ENCODE data around the gene ANP32B.
"Not testable (repeated sequence)": the region's sequence is repeated elsewhere in the genome, so short reads cannot be mapped to it uniquely, and the experiment has no call there.

ANP32B gene

DNA sequence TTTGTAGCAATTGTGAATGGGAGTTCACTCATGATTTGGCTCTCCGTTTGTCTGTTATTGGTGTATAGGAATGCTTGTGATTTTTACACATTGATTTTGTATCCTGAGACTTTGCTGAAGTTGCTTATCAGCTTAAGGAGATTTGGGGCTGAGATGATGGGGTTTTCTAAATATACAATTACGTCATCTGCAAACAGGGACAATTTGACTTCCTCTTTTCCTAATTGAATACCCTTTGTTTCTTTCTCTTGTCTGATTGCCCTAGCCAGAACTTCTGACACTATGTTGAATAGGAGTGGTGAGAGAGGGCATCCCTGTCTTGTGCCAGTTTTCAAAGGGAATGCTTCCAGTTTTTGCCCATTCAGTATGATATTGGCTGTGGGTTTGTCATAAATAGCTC, 36.0 kb upstream of the ANP32B start:
- not testable (repeated sequence) for H3K36me3 ChIP-seq (ENCODE audit: insufficient read depth, low read depth, low read length); H3K4me3 ChIP-seq (ENCODE audit: low read length); H3K27ac ChIP-seq (ENCODE audit: low read length); H3K9ac ChIP-seq (ENCODE audit: low read depth, low read length); H3K9me3 ChIP-seq (ENCODE audit: insufficient read depth, low read depth, low read length); H3K4me1 ChIP-seq (ENCODE audit: insufficient read depth, low read length)
- peaks cover 29% of the 10 kb centered on the region for H3K27me3 ChIP-seq (ENCODE audit: insufficient read depth, low read length)

DNA sequence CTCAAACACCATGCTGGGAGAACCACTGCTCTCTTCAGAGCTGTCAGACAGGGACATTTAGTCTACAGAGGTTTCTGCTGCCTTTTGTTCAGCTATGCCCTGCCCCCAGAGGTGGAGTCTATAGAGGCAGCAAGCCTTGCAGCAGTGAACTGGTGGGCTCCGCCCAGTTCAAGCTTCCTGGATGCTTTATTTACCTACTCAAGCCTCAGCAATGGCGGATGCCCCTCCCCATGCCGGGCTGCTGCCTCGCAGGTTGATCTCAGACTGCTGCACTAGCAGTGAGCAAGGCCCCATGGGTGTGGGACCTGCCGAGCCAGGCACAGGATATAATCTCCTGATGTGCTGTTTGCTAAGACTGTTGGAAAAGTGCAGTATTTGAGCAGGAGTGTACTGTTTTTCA, 32.3 kb upstream of the ANP32B start:
- H3K9ac ChIP-seq (ENCODE audit: low read depth, low read length); H3K27ac ChIP-seq (ENCODE audit: low read length); H3K27me3 ChIP-seq (ENCODE audit: insufficient read depth, low read length); H3K4me1 ChIP-seq (ENCODE audit: insufficient read depth, low read length); H3K9me3 ChIP-seq (ENCODE audit: insufficient read depth, low read depth, low read length); H3K4me3 ChIP-seq (ENCODE audit: low read length); H3K36me3 ChIP-seq (ENCODE audit: insufficient read depth, low read depth, low read length): not testable (repeated sequence)

DNA sequence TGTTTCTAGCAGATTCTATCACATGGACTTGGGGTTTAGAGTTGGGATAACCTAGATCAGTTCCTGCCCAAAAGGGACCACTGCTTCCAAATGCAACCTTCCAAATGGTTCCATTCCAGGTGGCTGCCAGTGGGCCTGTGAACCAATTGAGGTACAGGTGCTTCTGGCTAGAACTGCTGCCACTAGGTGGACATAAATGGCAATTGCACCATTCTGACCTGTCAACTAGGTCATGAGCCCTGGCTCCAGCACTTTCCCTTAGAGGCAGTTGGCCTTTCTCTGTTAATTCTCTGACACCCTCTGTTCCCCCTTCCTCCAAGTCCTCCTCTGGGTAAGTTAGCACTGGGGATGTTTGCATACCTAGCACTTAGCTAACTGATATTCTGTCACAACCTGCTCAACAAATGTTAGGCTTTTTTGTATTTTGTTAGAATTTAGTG, 28.6 kb upstream of the ANP32B start:
- no peak overlapping the region for H3K27ac ChIP-seq (ENCODE audit: low read length)
- H3K27me3 ChIP-seq (ENCODE audit: insufficient read depth, low read length): no peaks in the 10 kb centered on the region; the same call in none of the 2 replicates
- peaks cover 7% of the 10 kb centered on the region; the same call in 1 of the 2 replicates for H3K9me3 ChIP-seq (ENCODE audit: insufficient read depth, low read depth, low read length)
- H3K36me3 ChIP-seq (ENCODE audit: insufficient read depth, low read depth, low read length): no peaks in the 10 kb centered on the region
- no peaks in the 10 kb centered on the region for H3K4me1 ChIP-seq (ENCODE audit: insufficient read depth, low read length)
- H3K4me3 ChIP-seq (ENCODE audit: low read length): no peak overlapping the region
- no peak overlapping the region for H3K9ac ChIP-seq (ENCODE audit: low read depth, low read length)

DNA sequence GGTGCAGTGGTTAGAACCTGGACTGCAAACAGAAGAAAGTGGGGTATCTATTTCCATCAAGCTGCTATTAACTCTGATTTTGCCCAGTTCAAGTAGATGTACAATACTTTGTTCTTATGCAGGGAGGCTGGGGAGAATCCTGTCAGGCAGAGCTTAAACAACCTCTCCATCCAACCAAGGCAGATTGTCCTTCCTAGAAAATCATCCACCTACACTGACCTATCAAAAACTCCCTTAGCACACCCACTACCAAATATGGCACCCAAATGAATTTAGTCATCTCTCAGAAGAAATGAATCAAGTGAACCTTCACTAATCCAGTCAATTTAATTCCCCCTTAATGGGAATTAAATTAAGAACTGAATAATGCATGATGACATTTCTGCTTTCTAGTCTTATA, 26.8 kb upstream of the ANP32B start:
- no peak overlapping the region for H3K27ac ChIP-seq (ENCODE audit: low read length)
- peaks cover 4% of the 10 kb centered on the region for H3K27me3 ChIP-seq (ENCODE audit: insufficient read depth, low read length)
- H3K4me1 ChIP-seq (ENCODE audit: insufficient read depth, low read length): no peaks in the 10 kb centered on the region
- H3K9ac ChIP-seq (ENCODE audit: low read depth, low read length): no peak overlapping the region
- no peak overlapping the region for H3K4me3 ChIP-seq (ENCODE audit: low read length)
- H3K9me3 ChIP-seq (ENCODE audit: insufficient read depth, low read depth, low read length): peaks cover 1% of the 10 kb centered on the region; the same call in 1 of the 2 replicates
- no peaks in the 10 kb centered on the region for H3K36me3 ChIP-seq (ENCODE audit: insufficient read depth, low read depth, low read length)

DNA sequence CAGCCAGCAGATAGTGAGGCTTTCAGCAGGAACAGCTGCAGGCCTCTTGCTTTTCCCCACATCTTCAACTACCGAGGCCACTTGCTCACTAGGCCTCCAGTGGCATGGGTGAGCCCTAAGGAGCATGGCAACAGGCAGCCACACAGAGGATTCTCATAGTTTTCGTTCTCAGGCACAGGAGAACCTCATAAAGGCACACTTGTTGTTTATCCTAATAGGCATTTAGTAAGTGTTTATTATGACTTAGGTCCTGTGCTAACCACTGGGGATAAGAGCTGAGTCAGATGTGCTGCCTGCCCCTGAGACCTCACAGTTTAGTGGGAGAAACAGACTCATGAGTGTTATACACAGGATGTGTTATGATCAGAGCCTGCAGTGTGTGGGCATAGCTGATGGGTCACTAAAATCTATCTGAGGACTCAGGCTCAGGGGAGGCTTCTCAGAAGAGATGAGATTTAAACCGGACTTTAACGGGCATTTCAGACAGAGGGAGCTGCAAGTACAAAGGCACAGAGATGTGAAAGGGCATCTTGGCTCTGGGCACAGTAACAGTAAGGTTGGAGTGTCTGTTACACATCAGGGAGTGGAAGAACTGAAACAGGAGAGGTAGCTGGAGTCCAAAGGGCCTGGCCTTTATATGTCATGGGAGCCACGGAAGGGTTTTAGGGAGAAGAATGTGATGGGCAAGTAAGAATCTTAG, 24.2 kb upstream of the ANP32B start:
- Histone ChIP-seq H3K9me3 (ENCODE audit: insufficient read depth, low read depth, low read length) (no peaks in the 10 kb centered on the region), H3K27me3 (ENCODE audit: insufficient read depth, low read length) (peaks cover 4% of the 10 kb centered on the region; the same call in 1 of the 2 replicates), H3K27ac (ENCODE audit: low read length) (no peak overlapping the region), H3K4me1 (ENCODE audit: insufficient read depth, low read length) (no peaks in the 10 kb centered on the region), H3K4me3 (ENCODE audit: low read length) (no peak overlapping the region), H3K9ac (ENCODE audit: low read depth, low read length) (no peak overlapping the region), H3K36me3 (ENCODE audit: insufficient read depth, low read depth, low read length) (no peaks in the 10 kb centered on the region)

DNA sequence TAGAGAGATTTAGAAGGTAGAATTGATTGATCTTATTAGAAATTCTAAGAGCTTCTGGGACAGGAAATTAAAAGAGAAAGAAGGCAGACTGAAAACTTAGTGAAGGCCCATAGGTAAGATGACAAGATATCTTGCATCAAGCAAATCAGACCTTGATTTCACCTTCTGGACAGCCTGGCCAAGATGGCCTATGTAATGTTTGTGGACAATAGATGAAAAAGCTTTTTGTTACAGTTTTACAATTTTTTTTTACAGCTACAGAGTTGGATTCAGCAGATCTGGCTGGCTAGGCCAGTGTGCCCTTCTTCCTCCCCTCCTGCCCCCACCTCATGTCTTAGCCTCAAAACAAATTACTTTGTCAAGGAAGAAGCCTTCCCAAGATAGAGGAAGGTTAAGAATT, 23.6 kb upstream of the ANP32B start:
- H3K36me3 ChIP-seq (ENCODE audit: insufficient read depth, low read depth, low read length): no peaks in the 10 kb centered on the region
- H3K9ac ChIP-seq (ENCODE audit: low read depth, low read length): no peak overlapping the region
- peaks cover 9% of the 10 kb centered on the region for H3K27me3 ChIP-seq (ENCODE audit: insufficient read depth, low read length)
- no peaks in the 10 kb centered on the region for H3K9me3 ChIP-seq (ENCODE audit: insufficient read depth, low read depth, low read length)
- no peak overlapping the region for H3K27ac ChIP-seq (ENCODE audit: low read length)
- no peaks in the 10 kb centered on the region for H3K4me1 ChIP-seq (ENCODE audit: insufficient read depth, low read length)
- H3K4me3 ChIP-seq (ENCODE audit: low read length): no peak overlapping the region

DNA sequence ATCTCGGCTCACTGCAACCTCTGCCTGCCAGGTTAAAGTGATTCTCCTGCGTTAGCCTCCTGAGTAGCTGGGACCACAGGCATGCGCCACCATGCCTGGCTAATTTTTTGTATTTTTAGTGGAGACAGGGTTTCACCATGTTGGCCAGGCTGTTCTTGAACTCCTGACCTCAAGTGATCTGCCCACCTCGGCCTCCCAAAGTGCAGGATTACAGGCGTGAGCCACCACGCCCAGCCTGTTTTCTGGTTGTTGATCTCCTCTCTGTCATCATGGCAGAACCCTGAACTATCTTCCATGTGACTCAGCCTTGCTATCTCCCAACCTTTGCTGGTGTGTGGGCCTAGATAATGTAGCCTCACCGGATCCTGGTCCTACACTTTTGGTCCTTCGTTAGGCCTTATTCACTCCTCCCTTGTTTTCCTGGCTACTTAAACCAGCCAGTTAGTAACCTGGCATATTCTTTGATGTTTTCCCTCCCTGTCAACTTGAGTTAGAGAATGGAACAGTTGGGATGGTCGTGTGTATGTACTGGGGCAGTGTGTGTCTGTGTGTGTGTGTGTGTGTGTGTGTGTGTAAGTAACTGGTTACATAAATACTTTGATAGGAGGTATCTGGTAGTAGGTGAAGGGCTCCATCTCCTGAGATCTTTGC, 22.3 kb upstream of the ANP32B start:
- not testable (repeated sequence) for H3K36me3 ChIP-seq (ENCODE audit: insufficient read depth, low read depth, low read length)

DNA sequence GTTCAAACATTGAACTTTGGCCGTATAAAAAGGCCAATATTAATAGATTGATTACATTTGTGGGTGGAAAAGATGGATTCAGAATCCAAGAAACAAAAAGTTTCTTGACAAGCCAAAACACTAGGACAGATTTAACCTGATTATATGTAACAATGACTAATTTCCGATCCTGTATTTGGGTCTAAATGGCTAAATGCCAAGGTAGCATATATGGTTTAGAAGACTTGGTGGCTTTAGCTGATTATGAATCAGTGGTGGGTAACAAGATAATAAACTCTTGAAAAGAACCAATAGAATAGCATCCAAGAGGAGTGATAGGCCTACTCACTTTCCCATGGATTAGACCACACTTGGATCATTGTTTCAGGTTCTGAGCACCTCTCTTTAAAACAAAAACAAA, 21.8 kb upstream of the ANP32B start:
- Histone ChIP-seq H3K4me3 (ENCODE audit: low read length) (no peak overlapping the region), H3K9ac (ENCODE audit: low read depth, low read length) (no peak overlapping the region), H3K36me3 (ENCODE audit: insufficient read depth, low read depth, low read length) (no peaks in the 10 kb centered on the region), H3K9me3 (ENCODE audit: insufficient read depth, low read depth, low read length) (no peaks in the 10 kb centered on the region), H3K4me1 (ENCODE audit: insufficient read depth, low read length) (no peaks in the 10 kb centered on the region; the same call in 1 of the 2 replicates), H3K27ac (ENCODE audit: low read length) (no peak overlapping the region), H3K27me3 (ENCODE audit: insufficient read depth, low read length) (peaks cover 25% of the 10 kb centered on the region)

More for the DNA sequence above, 22.3 kb upstream of the ANP32B start:
- H3K9me3 ChIP-seq (ENCODE audit: insufficient read depth, low read depth, low read length); H3K9ac ChIP-seq (ENCODE audit: low read depth, low read length); H3K27ac ChIP-seq (ENCODE audit: low read length); H3K4me3 ChIP-seq (ENCODE audit: low read length); H3K4me1 ChIP-seq (ENCODE audit: insufficient read depth, low read length): not testable (repeated sequence)
- peaks cover 20% of the 10 kb centered on the region for H3K27me3 ChIP-seq (ENCODE audit: insufficient read depth, low read length)

DNA sequence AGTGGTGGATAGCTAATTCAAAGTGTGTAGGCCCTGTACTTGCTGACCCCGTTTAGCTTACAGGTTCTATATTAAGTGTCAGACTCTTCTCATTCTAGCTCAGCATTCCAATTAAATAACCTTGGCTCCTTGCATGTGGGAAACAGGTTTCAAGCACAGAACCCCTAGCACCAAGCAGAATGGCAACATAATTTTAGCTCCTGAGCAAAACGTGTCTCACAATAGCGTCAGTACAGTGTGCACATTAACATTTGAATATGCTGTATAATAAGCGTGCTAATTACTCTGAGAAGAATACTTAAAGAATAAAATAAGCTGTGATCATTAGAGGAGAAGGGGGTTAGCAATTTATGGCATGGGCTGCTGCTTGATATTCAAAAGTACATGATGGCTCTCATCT, 21.0 kb upstream of the ANP32B start:
- Histone ChIP-seq H3K27me3 (ENCODE audit: insufficient read depth, low read length) (peaks cover 32% of the 10 kb centered on the region), H3K9ac (ENCODE audit: low read depth, low read length) (no peak overlapping the region), H3K36me3 (ENCODE audit: insufficient read depth, low read depth, low read length) (no peaks in the 10 kb centered on the region), H3K27ac (ENCODE audit: low read length) (no peak overlapping the region), H3K4me1 (ENCODE audit: insufficient read depth, low read length) (no peaks in the 10 kb centered on the region; the same call in 1 of the 2 replicates), H3K4me3 (ENCODE audit: low read length) (no peak overlapping the region), H3K9me3 (ENCODE audit: insufficient read depth, low read depth, low read length) (no peaks in the 10 kb centered on the region)

DNA sequence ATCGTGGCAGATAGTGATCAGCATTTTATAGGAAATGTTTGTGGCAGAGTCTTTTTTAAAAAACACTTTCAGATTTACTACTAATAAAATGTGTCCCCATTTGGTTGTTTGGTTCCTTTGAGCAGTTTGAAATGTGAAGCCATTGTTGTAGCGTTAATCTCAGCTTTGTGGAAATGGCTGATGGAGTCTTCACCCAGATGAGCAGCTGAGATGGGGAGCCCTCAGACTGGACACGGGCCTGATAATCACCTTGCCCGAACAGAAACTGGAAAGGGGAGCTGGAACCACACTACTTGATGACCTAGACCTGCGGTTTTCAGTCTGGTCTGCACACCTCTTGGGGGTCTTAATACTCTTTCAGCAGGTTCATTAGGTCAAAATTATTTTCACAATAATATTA, 20.6 kb upstream of the ANP32B start:
- Histone ChIP-seq H3K4me3 (ENCODE audit: low read length) (no peak overlapping the region), H3K4me1 (ENCODE audit: insufficient read depth, low read length) (no peaks in the 10 kb centered on the region; the same call in 1 of the 2 replicates)

DNA sequence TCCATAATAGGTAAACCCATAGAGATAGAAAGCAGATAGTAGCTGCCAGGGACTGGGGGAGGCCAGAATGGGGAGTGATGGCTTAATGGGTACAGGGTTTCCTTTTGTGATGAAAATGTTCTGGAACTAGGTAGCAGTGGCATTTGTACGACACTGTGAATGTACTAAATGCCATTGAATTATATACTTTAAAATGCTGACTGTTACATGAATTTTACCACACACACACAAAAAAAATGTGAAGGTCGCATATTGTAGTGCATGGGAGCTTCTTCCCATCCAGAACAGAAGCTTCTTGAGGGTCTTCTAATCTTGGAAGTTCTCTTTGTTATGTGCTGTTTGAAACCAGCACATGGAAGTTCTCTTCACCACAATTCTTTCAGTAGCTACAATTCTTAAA, 19.9 kb upstream of the ANP32B start:
- Histone ChIP-seq H3K27ac (ENCODE audit: low read length) (no peak overlapping the region), H3K4me3 (ENCODE audit: low read length) (no peak overlapping the region), H3K4me1 (ENCODE audit: insufficient read depth, low read length) (no peaks in the 10 kb centered on the region; the same call in 1 of the 2 replicates), H3K9me3 (ENCODE audit: insufficient read depth, low read depth, low read length) (no peaks in the 10 kb centered on the region), H3K27me3 (ENCODE audit: insufficient read depth, low read length) (peaks cover 43% of the 10 kb centered on the region), H3K36me3 (ENCODE audit: insufficient read depth, low read depth, low read length) (no peaks in the 10 kb centered on the region), H3K9ac (ENCODE audit: low read depth, low read length) (no peak overlapping the region)

More for the DNA sequence above, 20.6 kb upstream of the ANP32B start:
- no peak overlapping the region for H3K9ac ChIP-seq (ENCODE audit: low read depth, low read length)
- H3K27me3 ChIP-seq (ENCODE audit: insufficient read depth, low read length): peaks cover 36% of the 10 kb centered on the region
- H3K9me3 ChIP-seq (ENCODE audit: insufficient read depth, low read depth, low read length): no peaks in the 10 kb centered on the region
- H3K36me3 ChIP-seq (ENCODE audit: insufficient read depth, low read depth, low read length): no peaks in the 10 kb centered on the region
- no peak overlapping the region for H3K27ac ChIP-seq (ENCODE audit: low read length)

DNA sequence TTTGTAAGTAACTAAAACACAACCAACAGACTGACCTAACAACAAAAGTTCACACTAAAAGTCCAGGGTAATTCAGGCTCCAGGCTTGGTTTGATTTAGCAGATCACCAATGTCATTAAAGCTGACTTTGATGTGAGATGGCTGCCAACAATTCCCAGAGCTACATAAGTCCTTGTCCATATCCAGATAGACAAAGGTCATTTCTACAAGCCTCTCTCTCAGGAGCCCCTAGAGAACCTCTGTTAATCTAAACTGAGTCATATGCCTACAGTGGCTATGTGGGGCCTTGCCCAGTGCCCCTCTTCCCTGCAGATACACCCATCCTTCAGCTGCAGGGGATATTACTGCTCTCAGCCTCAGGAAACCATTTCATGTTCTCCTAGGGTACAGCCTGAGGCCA, 18.2 kb upstream of the ANP32B start:
- Histone ChIP-seq H3K27ac (ENCODE audit: low read length) (no peak overlapping the region), H3K4me3 (ENCODE audit: low read length) (no peak overlapping the region), H3K4me1 (ENCODE audit: insufficient read depth, low read length) (no peaks in the 10 kb centered on the region; the same call in 1 of the 2 replicates), H3K9ac (ENCODE audit: low read depth, low read length) (no peak overlapping the region), H3K9me3 (ENCODE audit: insufficient read depth, low read depth, low read length) (no peaks in the 10 kb centered on the region), H3K27me3 (ENCODE audit: insufficient read depth, low read length) (peaks cover 51% of the 10 kb centered on the region), H3K36me3 (ENCODE audit: insufficient read depth, low read depth, low read length) (no peaks in the 10 kb centered on the region)

Data from iPS-20b (cell line).